ENCODE measurements around the gene GNG4.

Gene GNG4

GRCh38 chr1:235649368-235650163 is at the start of gene GNG4:
Gene GNG4, minus strand, starts transcription at chr1:235649784. Its CDS starts 65,946 bp downstream, at chr1:235583838.
- TF ChIP-seq CTCF (IDR thresholded peaks at IDR 0.05; ENCODE audit: low read depth, low read length) (no peak), EZH2phosphoT487 (IDR thresholded peaks at IDR 0.05; ENCODE audit: low read depth) (no peak)
- H3K9me3 ChIP-seq (ENCODE audit: insufficient read depth, low read length) = no peaks in the 10 kb centered on the region
- no peaks in the 10 kb centered on the region for H3K36me3 ChIP-seq (replicated peaks; ENCODE audit: low read depth, low read length)
- H3K9ac ChIP-seq (ENCODE audit: low read length) = peak within 1 kb of the TSS; percentile 25; the same call in 1 of the 2 replicates
- H3K79me2 ChIP-seq (ENCODE audit: low read length) = no peaks in the 10 kb centered on the region
- H2AFZ ChIP-seq (ENCODE audit: low read depth, low read length) = no peak within 1 kb of the TSS; the same call in 1 of the 2 replicates
- peaks cover 14% of the 10 kb centered on the region; the same call in 1 of the 2 replicates for H3K27me3 ChIP-seq (ENCODE audit: low read depth, low read length)
- H3K4me2 ChIP-seq (ENCODE audit: low read length) = peak within 1 kb of the TSS; percentile 69
- H3K4me3 ChIP-seq (ENCODE audit: low read length) = peak within 1 kb of the TSS; percentile 75
- H3K4me1 ChIP-seq (ENCODE audit: low read length) = no peaks in the 10 kb centered on the region
- no peaks in the 10 kb centered on the region for H4K20me1 ChIP-seq (ENCODE audit: insufficient read depth, low read length)
- no peak within 1 kb of the TSS for H3K27ac ChIP-seq (ENCODE audit: low read length)

GRCh38 chr1:235697508-235697907 is 47.9 kb upstream of the GNG4 start:
- H3K27me3 ChIP-seq (ENCODE audit: low read depth, low read length) = no peaks in the 10 kb centered on the region
- H3K4me1 ChIP-seq (ENCODE audit: low read length) = no peaks in the 10 kb centered on the region
- TF ChIP-seq CTCF (IDR thresholded peaks at IDR 0.05; ENCODE audit: low read depth, low read length) (no peak), EZH2phosphoT487 (IDR thresholded peaks at IDR 0.05; ENCODE audit: low read depth) (no peak)
- no peak overlapping the region for H3K4me2 ChIP-seq (ENCODE audit: low read length)
- no peaks in the 10 kb centered on the region for H3K36me3 ChIP-seq (replicated peaks; ENCODE audit: low read depth, low read length)
- H4K20me1 ChIP-seq (ENCODE audit: insufficient read depth, low read length) = no peaks in the 10 kb centered on the region
- no peak overlapping the region for H2AFZ ChIP-seq (ENCODE audit: low read depth, low read length)
- H3K79me2 ChIP-seq (ENCODE audit: low read length) = no peaks in the 10 kb centered on the region
- no peak overlapping the region for H3K4me3 ChIP-seq (ENCODE audit: low read length)
- H3K27ac ChIP-seq (ENCODE audit: low read length) = no peak overlapping the region
- H3K9me3 ChIP-seq (ENCODE audit: insufficient read depth, low read length) = no peaks in the 10 kb centered on the region
- no peak overlapping the region for H3K9ac ChIP-seq (ENCODE audit: low read length)

- Histone ChIP-seq H3K27ac (ENCODE audit: low read length) (no peak overlapping the region), H3K9ac (ENCODE audit: low read length) (no peak overlapping the region), H3K36me3 (replicated peaks; ENCODE audit: low read depth, low read length) (no peaks in the 10 kb centered on the region), H3K4me2 (ENCODE audit: low read length) (no peak overlapping the region), H3K27me3 (ENCODE audit: low read depth, low read length) (no peaks in the 10 kb centered on the region), H3K4me3 (ENCODE audit: low read length) (no peak overlapping the region), H3K79me2 (ENCODE audit: low read length) (no peaks in the 10 kb centered on the region), H3K9me3 (ENCODE audit: insufficient read depth, low read length) (no peaks in the 10 kb centered on the region), H4K20me1 (ENCODE audit: insufficient read depth, low read length) (no peaks in the 10 kb centered on the region), H3K4me1 (ENCODE audit: low read length) (no peaks in the 10 kb centered on the region), H2AFZ (ENCODE audit: low read depth, low read length) (no peak overlapping the region)
- no peak for TF ChIP-seq CTCF (IDR thresholded peaks at IDR 0.05; ENCODE audit: low read depth, low read length)
- TF ChIP-seq EZH2phosphoT487 (IDR thresholded peaks at IDR 0.05; ENCODE audit: low read depth) = no peak
Observed at GRCh38 chr1:235689356-235689755, 39.8 kb upstream of the GNG4 start.

GRCh38 chr1:235688096-235688495 is 38.5 kb upstream of the GNG4 start:
- Histone ChIP-seq H3K9me3 (ENCODE audit: insufficient read depth, low read length) (no peaks in the 10 kb centered on the region), H3K9ac (ENCODE audit: low read length) (no peak overlapping the region), H4K20me1 (ENCODE audit: insufficient read depth, low read length) (no peaks in the 10 kb centered on the region), H3K36me3 (replicated peaks; ENCODE audit: low read depth, low read length) (no peaks in the 10 kb centered on the region), H3K27me3 (ENCODE audit: low read depth, low read length) (no peaks in the 10 kb centered on the region), H3K79me2 (ENCODE audit: low read length) (no peaks in the 10 kb centered on the region), H3K4me2 (ENCODE audit: low read length) (no peak overlapping the region), H3K27ac (ENCODE audit: low read length) (no peak overlapping the region), H3K4me1 (ENCODE audit: low read length) (no peaks in the 10 kb centered on the region), H3K4me3 (ENCODE audit: low read length) (no peak overlapping the region), H2AFZ (ENCODE audit: low read depth, low read length) (no peak overlapping the region)
- TF ChIP-seq EZH2phosphoT487 (IDR thresholded peaks at IDR 0.05; ENCODE audit: low read depth) = no peak
- TF ChIP-seq CTCF (IDR thresholded peaks at IDR 0.05; ENCODE audit: low read depth, low read length) = no peak

All from OCI-LY3 (cell line).